HL-60 (cell line): ENCODE data around the gene UBN1.

Source experiments
- DNase-seq, 2 experiments: peaks; one replicate each; pipeline ENCODE4 v3.0.0-alpha.2; 2010 to 2020; ENCODE audit warnings: low read depth in 1 of 2, low spot score in 1 of 2
- H3K27ac ChIP-seq: fragments of 250-450 bp; sonication (Bioruptor Pico); replicated peaks from 2 replicates; pipeline ENCODE4 v1.5.1; 2020; ENCODE audit warnings: mild to moderate bottlenecking, moderate library complexity
- H3K27me3 ChIP-seq: fragments of 250-450 bp; sonication (Bioruptor Pico); 2 replicates; pipeline ENCODE4 v1.5.1; 2021; ENCODE audit warnings: mild to moderate bottlenecking, moderate library complexity; ENCODE audit not compliant: insufficient read depth, poor library complexity, severe bottlenecking
- H3K4me3 ChIP-seq: replicated peaks from 2 replicates; pipeline ENCODE4 v1.5.1; 2011; ENCODE audit warnings: mild to moderate bottlenecking, control low read depth, low read length; ENCODE audit not compliant: insufficient read depth
- GABPA ChIP-seq: IDR thresholded peaks from 2 replicates; pipeline ENCODE4 v1.6.1; 2012; ENCODE audit warnings: low read depth
- POLR2AphosphoS5 ChIP-seq: IDR thresholded peaks from 2 replicates; pipeline ENCODE4 v1.6.1; 2012; ENCODE audit warnings: low read depth
- SPI1 ChIP-seq: IDR thresholded peaks from 2 replicates; pipeline ENCODE4 v1.6.1; 2012; ENCODE audit warnings: low read depth, mild to moderate bottlenecking, borderline replicate concordance
- TF ChIP-seq, protein P1 (sequence below): IDR thresholded peaks from one replicate; pipeline ENCODE4 v1.5.1; 2011; ENCODE audit warnings: low read length, control low read depth, inconsistent platforms; ENCODE audit not compliant: insufficient read depth
- TF ChIP-seq, protein P2 (sequence below): IDR thresholded peaks from 2 replicates; pipeline ENCODE4 v1.6.1; 2012; ENCODE audit warnings: low read depth; ENCODE audit not compliant: insufficient replicate concordance

UBN1 gene

DNA sequence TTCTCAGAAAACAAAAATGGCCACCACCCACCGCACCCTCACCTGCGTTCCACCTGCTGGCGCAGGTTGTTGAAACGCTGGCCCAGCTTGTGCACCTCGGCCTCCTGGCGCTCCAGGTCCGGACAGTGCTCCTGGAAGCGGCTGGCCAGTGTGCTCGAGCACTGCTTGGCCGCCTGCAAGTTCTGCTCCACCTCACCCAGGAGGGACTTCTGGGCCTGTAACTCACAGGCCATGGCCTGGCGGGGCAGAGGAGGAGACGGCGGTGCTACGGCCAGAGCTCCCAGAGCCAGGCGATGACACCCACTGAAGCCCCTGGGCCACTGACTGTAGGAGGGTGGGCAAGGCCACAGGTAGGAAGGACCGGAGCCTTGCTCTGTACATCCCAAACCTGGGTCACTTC is 43.4 kb downstream of the UBN1 start:
- TF ChIP-seq, protein P1, sequence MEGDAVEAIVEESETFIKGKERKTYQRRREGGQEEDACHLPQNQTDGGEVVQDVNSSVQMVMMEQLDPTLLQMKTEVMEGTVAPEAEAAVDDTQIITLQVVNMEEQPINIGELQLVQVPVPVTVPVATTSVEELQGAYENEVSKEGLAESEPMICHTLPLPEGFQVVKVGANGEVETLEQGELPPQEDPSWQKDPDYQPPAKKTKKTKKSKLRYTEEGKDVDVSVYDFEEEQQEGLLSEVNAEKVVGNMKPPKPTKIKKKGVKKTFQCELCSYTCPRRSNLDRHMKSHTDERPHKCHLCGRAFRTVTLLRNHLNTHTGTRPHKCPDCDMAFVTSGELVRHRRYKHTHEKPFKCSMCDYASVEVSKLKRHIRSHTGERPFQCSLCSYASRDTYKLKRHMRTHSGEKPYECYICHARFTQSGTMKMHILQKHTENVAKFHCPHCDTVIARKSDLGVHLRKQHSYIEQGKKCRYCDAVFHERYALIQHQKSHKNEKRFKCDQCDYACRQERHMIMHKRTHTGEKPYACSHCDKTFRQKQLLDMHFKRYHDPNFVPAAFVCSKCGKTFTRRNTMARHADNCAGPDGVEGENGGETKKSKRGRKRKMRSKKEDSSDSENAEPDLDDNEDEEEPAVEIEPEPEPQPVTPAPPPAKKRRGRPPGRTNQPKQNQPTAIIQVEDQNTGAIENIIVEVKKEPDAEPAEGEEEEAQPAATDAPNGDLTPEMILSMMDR: no peak
- TF ChIP-seq SPI1 (no peak), POLR2AphosphoS5 (no peak), GABPA (no peak)
- TF ChIP-seq, protein P2, sequence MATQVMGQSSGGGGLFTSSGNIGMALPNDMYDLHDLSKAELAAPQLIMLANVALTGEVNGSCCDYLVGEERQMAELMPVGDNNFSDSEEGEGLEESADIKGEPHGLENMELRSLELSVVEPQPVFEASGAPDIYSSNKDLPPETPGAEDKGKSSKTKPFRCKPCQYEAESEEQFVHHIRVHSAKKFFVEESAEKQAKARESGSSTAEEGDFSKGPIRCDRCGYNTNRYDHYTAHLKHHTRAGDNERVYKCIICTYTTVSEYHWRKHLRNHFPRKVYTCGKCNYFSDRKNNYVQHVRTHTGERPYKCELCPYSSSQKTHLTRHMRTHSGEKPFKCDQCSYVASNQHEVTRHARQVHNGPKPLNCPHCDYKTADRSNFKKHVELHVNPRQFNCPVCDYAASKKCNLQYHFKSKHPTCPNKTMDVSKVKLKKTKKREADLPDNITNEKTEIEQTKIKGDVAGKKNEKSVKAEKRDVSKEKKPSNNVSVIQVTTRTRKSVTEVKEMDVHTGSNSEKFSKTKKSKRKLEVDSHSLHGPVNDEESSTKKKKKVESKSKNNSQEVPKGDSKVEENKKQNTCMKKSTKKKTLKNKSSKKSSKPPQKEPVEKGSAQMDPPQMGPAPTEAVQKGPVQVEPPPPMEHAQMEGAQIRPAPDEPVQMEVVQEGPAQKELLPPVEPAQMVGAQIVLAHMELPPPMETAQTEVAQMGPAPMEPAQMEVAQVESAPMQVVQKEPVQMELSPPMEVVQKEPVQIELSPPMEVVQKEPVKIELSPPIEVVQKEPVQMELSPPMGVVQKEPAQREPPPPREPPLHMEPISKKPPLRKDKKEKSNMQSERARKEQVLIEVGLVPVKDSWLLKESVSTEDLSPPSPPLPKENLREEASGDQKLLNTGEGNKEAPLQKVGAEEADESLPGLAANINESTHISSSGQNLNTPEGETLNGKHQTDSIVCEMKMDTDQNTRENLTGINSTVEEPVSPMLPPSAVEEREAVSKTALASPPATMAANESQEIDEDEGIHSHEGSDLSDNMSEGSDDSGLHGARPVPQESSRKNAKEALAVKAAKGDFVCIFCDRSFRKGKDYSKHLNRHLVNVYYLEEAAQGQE: no peak
- Histone ChIP-seq H3K4me3 (no peak overlapping the region), H3K27ac (no peak overlapping the region), H3K27me3 (no peaks in the 10 kb centered on the region)
- no peak for DNase-seq

DNA sequence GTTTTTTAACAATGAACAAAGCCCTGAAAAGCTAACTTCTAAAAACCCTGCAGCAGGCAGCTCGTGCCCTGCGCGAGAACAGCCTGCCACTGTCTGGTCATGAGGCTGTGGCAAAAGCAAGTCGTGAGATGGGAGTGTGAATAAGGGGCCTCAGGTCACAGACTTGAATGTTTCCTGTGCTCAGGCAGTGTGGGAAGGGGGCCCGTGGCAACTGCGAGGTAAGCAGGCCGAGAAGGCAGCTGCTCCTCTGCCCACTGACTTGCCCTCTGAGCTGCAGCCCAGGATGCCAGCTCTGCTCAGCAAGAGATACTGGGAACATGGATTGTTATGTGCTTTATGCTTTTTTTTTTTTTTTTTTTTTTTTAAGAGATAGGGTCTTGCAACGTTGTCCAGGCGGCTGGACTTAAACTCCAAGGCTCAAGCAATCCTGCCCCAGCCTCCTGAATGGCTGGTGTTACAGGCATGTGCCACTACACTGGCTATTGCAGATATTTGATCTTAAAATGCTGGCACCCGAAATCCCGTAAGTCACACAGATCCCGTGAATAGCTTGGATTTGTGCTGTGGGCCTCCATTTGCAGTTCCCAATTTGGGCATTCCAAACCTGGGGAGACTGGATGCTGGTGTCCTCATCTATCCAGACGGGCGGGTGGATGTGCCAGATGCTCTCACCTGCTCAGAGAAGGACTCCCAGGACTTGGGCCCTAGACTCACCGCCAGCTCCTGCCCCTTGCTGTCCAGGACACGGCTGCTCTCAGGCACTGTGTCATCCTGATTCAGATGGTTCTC is 44.0 kb downstream of the UBN1 start:
- H3K4me3 ChIP-seq: no peak overlapping the region
- TF ChIP-seq POLR2AphosphoS5: no peak
- TF ChIP-seq, protein P1: no peak
- no peak for TF ChIP-seq GABPA
- no peak for TF ChIP-seq SPI1
- TF ChIP-seq, protein P2: no peak
- no peak for DNase-seq
- no peak overlapping the region for H3K27ac ChIP-seq
- no peaks in the 10 kb centered on the region for H3K27me3 ChIP-seq

DNA sequence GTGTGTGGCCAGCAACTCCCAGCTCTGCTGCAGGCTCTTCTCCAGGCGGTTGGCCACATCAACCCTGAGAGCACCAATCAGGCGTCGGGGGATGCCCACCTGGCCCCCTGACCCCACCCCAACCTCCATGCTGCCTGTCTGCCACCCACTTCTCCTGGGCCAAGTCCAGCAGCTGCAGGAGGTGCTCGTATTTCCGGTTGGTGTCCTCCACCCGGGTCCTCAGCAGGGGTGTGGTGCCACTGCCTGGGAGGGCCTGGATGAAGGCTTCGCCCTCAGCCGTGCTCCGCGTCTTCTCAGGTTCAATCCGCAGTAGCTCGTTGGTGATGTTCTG is 44.6 kb downstream of the UBN1 start:
- Histone ChIP-seq H3K27me3 (no peaks in the 10 kb centered on the region), H3K27ac (no peak overlapping the region), H3K4me3 (no peak overlapping the region)
- DNase-seq: no peak
- TF ChIP-seq GABPA (no peak), SPI1 (no peak), POLR2AphosphoS5 (no peak)
- TF ChIP-seq, protein P2: no peak
- TF ChIP-seq, protein P1: no peak
